Neural cell (in vitro differentiated cells): ENCODE measurements around the gene C9orf57.
"Not testable (repeated sequence)": the region's sequence is repeated elsewhere in the genome, so short reads cannot be mapped to it uniquely, and the experiment has no call there.

Experiments used
- EP300 ChIP-seq: fragments of 450-650 bp; conservative IDR thresholded peaks from 2 replicates; pipeline ENCODE4 v1.6.1; 2014; ENCODE audit warnings: antibody characterized with exemption, mild to moderate bottlenecking, moderate library complexity; ENCODE audit not compliant: poor library complexity, severe bottlenecking
- EZH2 ChIP-seq: fragments of 200-600, 300-800 bp; shearing (Covaris generic), sonication (generic); IDR thresholded peaks from 2 replicates; pipeline ENCODE4 v1.6.1; 2014; ENCODE audit warnings: antibody characterized with exemption, low read length, borderline replicate concordance, mild to moderate bottlenecking; ENCODE audit not compliant: insufficient read depth, poor library complexity, severe bottlenecking
- MXI1 ChIP-seq: fragments of 450-650 bp; conservative IDR thresholded peaks from 2 replicates; pipeline ENCODE4 v1.6.1; 2014; ENCODE audit warnings: antibody characterized with exemption, mild to moderate bottlenecking; ENCODE audit not compliant: poor library complexity, severe bottlenecking
- POLR2AphosphoS5 ChIP-seq: IDR thresholded peaks from 2 replicates; pipeline ENCODE4 v1.6.1; 2012
- RAD21 ChIP-seq: fragments of 450-650 bp; conservative IDR thresholded peaks from 2 replicates; pipeline ENCODE4 v1.6.1; 2014; ENCODE audit warnings: antibody characterized with exemption, mild to moderate bottlenecking, moderate library complexity
- REST ChIP-seq: IDR thresholded peaks from 2 replicates; pipeline ENCODE4 v1.6.1; 2012; ENCODE audit warnings: borderline replicate concordance
- TAF1 ChIP-seq: IDR thresholded peaks from 2 replicates; pipeline ENCODE4 v1.6.1; 2012; ENCODE audit warnings: low read depth
- TF ChIP-seq, protein P1 (sequence below): fragments of 450-650 bp; IDR thresholded peaks from 2 replicates; pipeline ENCODE4 v1.5.1; 2014; ENCODE audit warnings: antibody characterized with exemption, mild to moderate bottlenecking, moderate library complexity; ENCODE audit not compliant: poor library complexity, severe bottlenecking

DNA sequence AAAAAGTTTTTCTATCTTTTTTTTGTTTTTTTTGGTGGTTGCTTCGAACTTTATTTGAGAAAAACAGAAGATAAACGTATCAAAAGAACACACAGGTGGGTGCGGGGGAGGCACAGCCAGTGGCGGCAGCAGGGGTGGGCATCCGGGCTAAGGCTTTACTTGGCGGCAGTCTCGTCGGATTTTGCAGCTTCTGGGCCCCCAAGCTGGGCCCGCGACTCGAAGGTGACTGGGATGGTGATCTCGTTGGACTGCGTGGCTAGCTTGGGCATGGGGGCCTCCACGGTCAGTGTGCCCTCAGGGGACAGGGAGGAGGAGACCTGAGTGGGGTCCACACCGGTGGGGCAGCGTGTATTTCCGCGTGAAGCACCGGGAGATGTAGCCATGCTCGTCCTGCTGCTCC is 52.7 kb downstream of the C9orf57 start:
- TF ChIP-seq, protein P1, sequence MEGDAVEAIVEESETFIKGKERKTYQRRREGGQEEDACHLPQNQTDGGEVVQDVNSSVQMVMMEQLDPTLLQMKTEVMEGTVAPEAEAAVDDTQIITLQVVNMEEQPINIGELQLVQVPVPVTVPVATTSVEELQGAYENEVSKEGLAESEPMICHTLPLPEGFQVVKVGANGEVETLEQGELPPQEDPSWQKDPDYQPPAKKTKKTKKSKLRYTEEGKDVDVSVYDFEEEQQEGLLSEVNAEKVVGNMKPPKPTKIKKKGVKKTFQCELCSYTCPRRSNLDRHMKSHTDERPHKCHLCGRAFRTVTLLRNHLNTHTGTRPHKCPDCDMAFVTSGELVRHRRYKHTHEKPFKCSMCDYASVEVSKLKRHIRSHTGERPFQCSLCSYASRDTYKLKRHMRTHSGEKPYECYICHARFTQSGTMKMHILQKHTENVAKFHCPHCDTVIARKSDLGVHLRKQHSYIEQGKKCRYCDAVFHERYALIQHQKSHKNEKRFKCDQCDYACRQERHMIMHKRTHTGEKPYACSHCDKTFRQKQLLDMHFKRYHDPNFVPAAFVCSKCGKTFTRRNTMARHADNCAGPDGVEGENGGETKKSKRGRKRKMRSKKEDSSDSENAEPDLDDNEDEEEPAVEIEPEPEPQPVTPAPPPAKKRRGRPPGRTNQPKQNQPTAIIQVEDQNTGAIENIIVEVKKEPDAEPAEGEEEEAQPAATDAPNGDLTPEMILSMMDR: not testable (repeated sequence)
- TF ChIP-seq RAD21, REST, EZH2, POLR2AphosphoS5, TAF1, EP300, MXI1: not testable (repeated sequence)
